OCI-LY3 (cell line): Measurements from ENCODE around the gene SLC16A14.

Source experiments
- CTCF ChIP-seq: fragments of 200-600, 300-600 bp; sonication (generic); IDR thresholded peaks from 2 replicates; pipeline ENCODE4 v1.5.1; 2014; ENCODE audit warnings: antibody characterized with exemption, low read length, low read depth
- EZH2phosphoT487 ChIP-seq: fragments of 200-600 bp; shearing (Covaris generic); IDR thresholded peaks from 2 replicates; pipeline ENCODE4 v1.6.1; 2018; ENCODE audit warnings: antibody characterized with exemption, mixed run types, low read depth

- TF ChIP-seq CTCF = no peak
- no peak for TF ChIP-seq EZH2phosphoT487
Observed at GRCh38 chr2:229996320-229996719, 72.4 kb downstream of the SLC16A14 start.
